Caco-2 (cell line): ENCODE data around the gene P2RX3. TPM values are rescaled to one million over a fixed set of nuclear protein-coding genes. Genes with fewer than 3 reads are reported as not detected.

Source experiments
- BruUV-seq: library from RNA; stranded (reverse); fragments of 400-500 nt; replicated peaks from 2 replicates; lab custom pipeline; 2021; lab: Mats Ljungman, UMichigan
- CTCF ChIA-PET: fragments of 300-600 bp; sonication (Branson Sonifier 250); formaldehyde crosslinking; loops from one replicate; lab custom pipeline; 2022; ENCODE audit warnings: antibody characterized with exemption; lab: Charles Lee
- POLR2A ChIA-PET: fragments of 300-600 bp; sonication (Branson Sonifier 250); formaldehyde crosslinking; loops from one replicate; lab custom pipeline; 2022; ENCODE audit warnings: antibody characterized with exemption; lab: Charles Lee
- DNase-seq, 2 experiments: peaks; one replicate each; pipeline versions ENCODE4 v3.0.0 to v3.0.0-alpha.2; 2020 to 2022
- H3K27me3 ChIP-seq: replicated peaks from 2 replicates; pipeline ENCODE4 v1.6.0; 2011; ENCODE audit warnings: low read length; ENCODE audit not compliant: control insufficient read depth, insufficient read depth
- H3K36me3 ChIP-seq: 2 replicates; pipeline ENCODE4 v1.5.1; 2011; ENCODE audit warnings: low read length; ENCODE audit not compliant: control insufficient read depth, insufficient read depth
- H3K4me1 ChIP-seq: fragments of 250-450 bp; sonication (Bioruptor Pico); 2 replicates; pipeline ENCODE4 v1.5.1; 2020; ENCODE audit warnings: mild to moderate bottlenecking
- H3K4me3 ChIP-seq: 2 replicates; pipeline ENCODE4 v1.5.1; 2011; ENCODE audit warnings: low read depth, mild to moderate bottlenecking, control low read depth, low read length
- H3K9me3 ChIP-seq: fragments of 250-450 bp; sonication (Bioruptor Pico); 2 replicates; pipeline ENCODE4 v1.5.1; 2020; ENCODE audit warnings: mild to moderate bottlenecking, moderate library complexity
- H3K27ac Mint-ChIP-seq: one replicate; pipeline ENCODE4 v1.8.0; 2022; ENCODE audit warnings: mixed read lengths; ENCODE audit not compliant: unreplicated experiment
- H3K27me3 Mint-ChIP-seq: one replicate; pipeline ENCODE4 v1.8.0; 2022; ENCODE audit warnings: mixed read lengths; ENCODE audit not compliant: insufficient read depth, unreplicated experiment
- H3K36me3 Mint-ChIP-seq: one replicate; pipeline ENCODE4 v1.8.0; 2022; ENCODE audit warnings: mild to moderate bottlenecking, mixed read lengths; ENCODE audit not compliant: insufficient read depth, unreplicated experiment
- H3K4me1 Mint-ChIP-seq: one replicate; pipeline ENCODE4 v1.8.0; 2022; ENCODE audit warnings: low read depth, mixed read lengths; ENCODE audit not compliant: unreplicated experiment
- H3K4me3 Mint-ChIP-seq: one replicate; pipeline ENCODE4 v1.8.0; 2022; ENCODE audit warnings: mild to moderate bottlenecking, moderate library complexity, mixed read lengths; ENCODE audit not compliant: unreplicated experiment
- H3K9me3 Mint-ChIP-seq: one replicate; pipeline ENCODE4 v1.8.0; 2022; ENCODE audit warnings: mixed read lengths; ENCODE audit not compliant: unreplicated experiment
- CTCF ChIP-seq, 2 experiments: fragments of 200-600 bp in 1 of 2; IDR thresholded peaks; 1 replicate in 1 of 2; 2 replicates in 1 of 2; pipeline versions ENCODE4 v1.5.1 to v1.8.0; 2011 to 2022; ENCODE audit warnings: antibody characterized with exemption in 1 of 2, control low read depth in 1 of 2, inconsistent platforms in 1 of 2, low read depth in 1 of 2, low read length in 1 of 2, mild to moderate bottlenecking in 1 of 2, moderate library complexity in 1 of 2; ENCODE audit not compliant: insufficient read depth in 1 of 2, severe bottlenecking in 1 of 2, unreplicated experiment in 1 of 2
- intact Hi-C: fragments of 100-400 bp; cut with micrococcal nuclease; formaldehyde crosslinking; loops from one replicate; pipeline ENCODE4 v1.10.0; 2022; ENCODE audit not compliant: unreplicated experiment
- total RNA-seq: library from RNA; stranded (reverse); gene quantifications from 2 replicates; pipeline ENCODE4 v1.2.3, GENCODE V29; 2022

Gene P2RX3
- total RNA-seq, 1 experiment from 2014 or later, result not detected

GRCh38 chr11:57310091-57310490 is 28.1 kb upstream of the P2RX3 start:
- BruUV-seq, result no TSS peak
- H3K27me3 ChIP-seq, result no peaks in the 10 kb centered on the region
- no peak for TF ChIP-seq CTCF (IDR thresholded peaks at IDR 0.05; ENCODE audit: insufficient read depth in 1 of 2, low read depth in 1 of 2, low read length in 1 of 2, severe bottlenecking in 1 of 2, unreplicated experiment in 1 of 2)
- Mint-ChIP-seq H3K27me3 (no peaks in the 10 kb centered on the region), H3K36me3 (peaks cover 70% of the 10 kb centered on the region), H3K9me3 (no peaks in the 10 kb centered on the region), H3K4me1 (peaks cover 35% of the 10 kb centered on the region), H3K27ac (no peak overlapping the region), H3K4me3 (no peak overlapping the region)
- ChIA-PET CTCF (no interaction called here), POLR2A (no interaction called here)
- H3K9me3 ChIP-seq, result no peaks in the 10 kb centered on the region
- H3K4me1 ChIP-seq, result peaks cover 40% of the 10 kb centered on the region
- intact Hi-C loops, result no loop called here
- DNase-seq, result no peak
- no peak overlapping the region for H3K4me3 ChIP-seq
- H3K36me3 ChIP-seq, result peaks cover 12% of the 10 kb centered on the region

- no peaks in the 10 kb centered on the region for H3K9me3 Mint-ChIP-seq
- intact Hi-C loops, result loop anchor here (1.0 kb wide), 4 partner anchors 15 to 32 kb away; no protein-coding TSS in a partner anchor
- Histone ChIP-seq H3K9me3 (no peaks in the 10 kb centered on the region), H3K4me1 (peaks cover 40% of the 10 kb centered on the region), H3K27me3 (no peaks in the 10 kb centered on the region), H3K36me3 (peaks cover 12% of the 10 kb centered on the region), H3K4me3 (peak overlapping the region; percentile 55)
- H3K4me1 Mint-ChIP-seq, result peaks cover 35% of the 10 kb centered on the region
- BruUV-seq, result no TSS peak
- H3K36me3 Mint-ChIP-seq, result peaks cover 64% of the 10 kb centered on the region
- no peaks in the 10 kb centered on the region for H3K27me3 Mint-ChIP-seq
- DNase-seq, result no peak
- H3K4me3 Mint-ChIP-seq, result peak overlapping the region; percentile 72
- TF ChIP-seq CTCF (IDR thresholded peaks at IDR 0.05; ENCODE audit: insufficient read depth in 1 of 2, low read depth in 1 of 2, low read length in 1 of 2, severe bottlenecking in 1 of 2, unreplicated experiment in 1 of 2), result no peak
- H3K27ac Mint-ChIP-seq, result peak overlapping the region; percentile 47
- ChIA-PET CTCF (interaction anchor here (1.1 to 2.1 kb wide), 2 partner anchors 14 to 17 kb away, joined by 3 to 9 read pairs; partner anchors contain the start of gene TNKS1BP1), POLR2A (interaction anchor here (1.0 to 1.9 kb wide), 3 partner anchors 10 to 20 kb away, joined by 3 to 18 read pairs (median 9); partner anchors contain the start of gene TNKS1BP1)
Measured at GRCh38 chr11:57310630-57311086, 27.5 kb upstream of the P2RX3 start.

GRCh38 chr11:57311109-57311936 is 26.8 kb upstream of the P2RX3 start:
- Histone ChIP-seq H3K4me3 (peak overlapping the region; percentile 55), H3K9me3 (no peaks in the 10 kb centered on the region), H3K27me3 (no peaks in the 10 kb centered on the region), H3K36me3 (peaks cover 15% of the 10 kb centered on the region), H3K4me1 (peaks cover 40% of the 10 kb centered on the region)
- no peaks in the 10 kb centered on the region for H3K9me3 Mint-ChIP-seq
- DNase-seq, result peak; percentile 94 to 96
- POLR2A ChIA-PET, result interaction anchor here (0.6 to 1.9 kb wide), 5 partner anchors 10 to 1268 kb away, joined by 3 to 18 read pairs (median 5); partner anchors contain the start of genes SSRP1 and TNKS1BP1
- intact Hi-C loops, result loop anchor here (1.0 kb wide), 4 partner anchors 14 to 33 kb away; no protein-coding TSS in a partner anchor
- peaks cover 35% of the 10 kb centered on the region for H3K4me1 Mint-ChIP-seq
- peaks cover 63% of the 10 kb centered on the region for H3K36me3 Mint-ChIP-seq
- CTCF ChIA-PET, result interaction anchor here (0.9 to 2.1 kb wide), 4 partner anchors 10 to 147 kb away, joined by 3 to 9 read pairs (median 4); partner anchors contain the start of gene TNKS1BP1
- H3K27me3 Mint-ChIP-seq, result no peaks in the 10 kb centered on the region
- peak overlapping the region; percentile 72 for H3K4me3 Mint-ChIP-seq
- peak overlapping the region; percentile 47 for H3K27ac Mint-ChIP-seq
- no peak for TF ChIP-seq CTCF (IDR thresholded peaks at IDR 0.05; ENCODE audit: insufficient read depth in 1 of 2, low read depth in 1 of 2, low read length in 1 of 2, severe bottlenecking in 1 of 2, unreplicated experiment in 1 of 2)
- no TSS peak for BruUV-seq
